K562 (cell line): Measurements from ENCODE around the gene KRTAP10-11. TPM values are rescaled to one million over a fixed set of nuclear protein-coding genes. Genes with fewer than 3 reads are reported as not detected.

ENCODE experiments used
- ATAC-seq: fragments of 200-7000 bp; cut with Tn5 transposase; 3 replicates; pipeline ENCODE4 v1.9.1; 2020; ENCODE audit warnings: moderate library complexity
- BruUV-seq: library from RNA; stranded (reverse); fragments of 400-500 nt; replicated peaks from 2 replicates; lab custom pipeline; 2021; lab: Mats Ljungman, UMichigan
- CTCF ChIA-PET: fragments of 300-600 bp; formaldehyde crosslinking; extraction: SDS; loops from one replicate; lab custom pipeline; 2021; ENCODE audit warnings: low intra/inter-chr PET ratio; lab: Yijun Ruan, JAX
- POLR2A ChIA-PET: fragments of 300-600, 350-650 bp; sonication (Branson Sonifier 250); formaldehyde crosslinking; extraction: SDS; loops from one replicate; lab custom pipeline; 2021; ENCODE audit warnings: antibody characterized with exemption, inconsistent platforms; lab: Yijun Ruan, JAX
- DNase-seq, 4 experiments: peaks; one replicate each; pipeline versions ENCODE4 v3.0.0 to v3.0.0-alpha.2; 2011 to 2018; ENCODE audit warnings: low spot score in 3 of 4, mixed read lengths in 3 of 4; ENCODE audit errors: extremely low read depth in 1 of 4
- FAIRE-seq: peaks from 2 replicates; lab custom pipeline; 2011; peaks lifted over from hg19 to GRCh38; lab: Jason Lieb, UNC
- H2AFZ ChIP-seq: 2 replicates; pipeline ENCODE4 v1.6.0; 2011; ENCODE audit warnings: low read depth, low read length, control low read depth, inconsistent platforms
- H3K27ac ChIP-seq: fragments of 200-600 bp; 3 replicates; pipeline ENCODE4 v1.8.0; 2011; ENCODE audit warnings: low read depth, mild to moderate bottlenecking, control low read depth, inconsistent platforms, low read length, moderate library complexity, mixed read lengths; ENCODE audit errors: extremely low read depth
- H3K27me3 ChIP-seq, 2 experiments: fragments of 300-600 bp in 1 of 2; 2 replicates in 1 of 2; 3 replicates in 1 of 2; pipeline versions ENCODE4 v1.6.0 to v1.8.0; 2011; ENCODE audit warnings: inconsistent platforms in 2 of 2, low read length in 2 of 2, mild to moderate bottlenecking in 1 of 2, mixed read lengths in 1 of 2, moderate library complexity in 1 of 2; ENCODE audit not compliant: control insufficient read depth in 2 of 2, insufficient read depth in 2 of 2
- H3K36me3 ChIP-seq: fragments of 300-600 bp; 3 replicates; pipeline ENCODE4 v1.8.0; 2011; ENCODE audit warnings: mild to moderate bottlenecking, low read length, inconsistent platforms; ENCODE audit not compliant: control insufficient read depth, insufficient read depth
- H3K4me1 ChIP-seq, 2 experiments: fragments of 200-600 bp in 1 of 2; replicated peaks in 1 of 2; 2 replicates in 1 of 2; 3 replicates in 1 of 2; pipeline versions ENCODE4 v1.5.1 to v1.8.0; 2011; ENCODE audit warnings: inconsistent platforms in 2 of 2, low read length in 2 of 2, mild to moderate bottlenecking in 1 of 2, mixed read lengths in 1 of 2, moderate library complexity in 1 of 2; ENCODE audit not compliant: control insufficient read depth in 2 of 2, insufficient read depth in 2 of 2
- H3K4me2 ChIP-seq: 2 replicates; pipeline ENCODE4 v1.6.1; 2011; ENCODE audit warnings: low read length, control low read depth, inconsistent platforms, mixed read lengths; ENCODE audit not compliant: insufficient read depth
- H3K4me3 ChIP-seq: fragments of 200-600 bp; sonication (generic), shearing (Covaris generic); 2 replicates; pipeline ENCODE4 v1.5.1; 2016; ENCODE audit warnings: control low read depth, inconsistent platforms
- H3K79me2 ChIP-seq: fragments of 200-600 bp; 3 replicates; pipeline ENCODE4 v1.8.0; 2011; ENCODE audit warnings: low read length, inconsistent platforms; ENCODE audit not compliant: control insufficient read depth, insufficient read depth
- H3K9ac ChIP-seq, 2 experiments: 2 replicates each; pipeline versions ENCODE4 v1.6.0 to v1.6.1; 2011; ENCODE audit warnings: low read depth in 2 of 2, low read length in 2 of 2, control low read depth in 1 of 2, inconsistent platforms in 1 of 2, mild to moderate bottlenecking in 1 of 2, mixed read lengths in 1 of 2; ENCODE audit not compliant: insufficient read depth in 1 of 2
- H3K9me1 ChIP-seq: one replicate; pipeline ENCODE4 v1.6.0; 2011; ENCODE audit warnings: inconsistent platforms, mild to moderate bottlenecking, low read length, moderate library complexity; ENCODE audit not compliant: control insufficient read depth, insufficient read depth
- H3K9me3 ChIP-seq: replicated peaks from 2 replicates; pipeline ENCODE4 v1.5.1; 2011; ENCODE audit warnings: low read depth, low read length, inconsistent platforms; ENCODE audit not compliant: control insufficient read depth, insufficient read depth
- H4K20me1 ChIP-seq: replicated peaks from 2 replicates; pipeline ENCODE4 v1.6.1; 2011; ENCODE audit warnings: low read length, inconsistent platforms, mixed read lengths; ENCODE audit not compliant: control insufficient read depth, insufficient read depth
- BRD4 ChIP-seq: fragments of 200-600 bp; sonication (generic); IDR thresholded peaks from 2 replicates; pipeline ENCODE4 v1.6.1; 2017; ENCODE audit warnings: inconsistent platforms
- CBFA2T3 ChIP-seq: fragments of 450-650 bp; IDR thresholded peaks from 2 replicates; pipeline ENCODE4 v1.6.1; 2017
- CREB5 ChIP-seq: fragments of 250-450 bp; sonication (Bioruptor Pico); IDR thresholded peaks from 2 replicates; pipeline ENCODE4 v1.5.0; 2020; ENCODE audit warnings: mild to moderate bottlenecking
- CTCF ChIP-seq, 3 experiments: IDR thresholded peaks in 2 of 3; conservative IDR thresholded peaks in 1 of 3; 2 replicates each; pipeline ENCODE4 v1.5.1; 2011 to 2012; ENCODE audit warnings: low read length in 3 of 3, mild to moderate bottlenecking in 3 of 3, control low read depth in 2 of 3, improper control_type of control experiment in 1 of 3, inconsistent platforms in 1 of 3, low read depth in 1 of 3, mixed read lengths in 1 of 3, moderate library complexity in 1 of 3; ENCODE audit not compliant: insufficient read depth in 2 of 3
- DIDO1 ChIP-seq: fragments of 450-650 bp; IDR thresholded peaks from 2 replicates; pipeline ENCODE4 v1.6.1; 2016; ENCODE audit warnings: low read depth, missing biosample characterization, missing genetic modification characterization
- ETV6 ChIP-seq, 3 experiments: fragments of 150-350 bp in 1 of 3; sonication (generic) in 1 of 3; formaldehyde crosslinking in 1 of 3; IDR thresholded peaks; 2 replicates each; pipeline versions ENCODE4 v1.6.1 to v1.8.0; 2014 to 2022; ENCODE audit warnings: borderline replicate concordance in 2 of 3, low read depth in 2 of 3, antibody characterized with exemption in 1 of 3, low read length in 1 of 3, mild to moderate bottlenecking in 1 of 3, missing genetic modification reagents in 1 of 3
- MAFK ChIP-seq: IDR thresholded peaks from 2 replicates; pipeline ENCODE4 v1.6.1; 2011; ENCODE audit warnings: low read length, improper control_type of control experiment
- MYBL2 ChIP-seq, 2 experiments: fragments of 450-650 bp in 1 of 2; sonication (generic) in 1 of 2; formaldehyde crosslinking in 1 of 2; IDR thresholded peaks; 2 replicates each; pipeline versions ENCODE4 v1.6.1 to v1.8.1; 2017 to 2022; ENCODE audit warnings: borderline replicate concordance in 1 of 2, inconsistent platforms in 1 of 2, low read depth in 1 of 2, mild to moderate bottlenecking in 1 of 2, missing genetic modification reagents in 1 of 2, moderate library complexity in 1 of 2
- RBM25 ChIP-seq: fragments of 200-400 bp; formaldehyde crosslinking; IDR thresholded peaks from 2 replicates; pipeline ENCODE4 v1.6.1; 2018; ENCODE audit warnings: low read length, low read depth, moderate library complexity; ENCODE audit not compliant: severe bottlenecking
- ZNF146 ChIP-seq: IDR thresholded peaks from one replicate; pipeline ENCODE4 v1.6.1; 2018; ENCODE audit warnings: missing compliant biosample characterization; ENCODE audit not compliant: unreplicated experiment
- ZNF174 ChIP-seq: fragments of 250-450 bp; sonication (Bioruptor Pico); IDR thresholded peaks from 2 replicates; pipeline ENCODE4 v1.4.0; 2020; ENCODE audit warnings: mild to moderate bottlenecking
- ZNF184 ChIP-seq: sonication (generic); formaldehyde crosslinking; IDR thresholded peaks from 2 replicates; pipeline ENCODE4 v1.5.0; 2020; ENCODE audit warnings: missing genetic modification reagents
- ZSCAN32 ChIP-seq: fragments of 450-650 bp; formaldehyde crosslinking; IDR thresholded peaks from 2 replicates; pipeline ENCODE4 v1.4.0; 2020; ENCODE audit warnings: mild to moderate bottlenecking, moderate library complexity
- WGBS: fragments of 100-300 bp; shearing (Covaris generic); methylation state at CpG from one replicate; pipeline ENCODE4 v1.1.6; 2016; ENCODE audit warnings: low coverage, mixed read lengths; ENCODE audit not compliant: insufficient coverage; ENCODE audit errors: missing lambda C conversion rate; 5-methylcytosine and 5-hydroxymethylcytosine counted together
- in situ Hi-C: fragments of 300-500 bp; cut with MboI; formaldehyde crosslinking; loops from 4 replicates; pipeline ENCODE4 v1.15.0; 2018; ENCODE audit warnings: inconsistent platforms, mixed read lengths
- intact Hi-C: fragments of 100-400 bp; cut with micrococcal nuclease; formaldehyde crosslinking; loops from 2 replicates; pipeline ENCODE4 v1.14.2; 2022
- polyA plus RNA-seq, 8 experiments: library from polyadenylated mRNA; depleted of rRNA in 4 of 8; stranded (reverse) in 5 of 8; unstranded in 3 of 8; fragments of >200 nt; fragmentation: Nextera tagmentation in 2 of 8; fragmentation: Illumina TruSeq in 1 of 8; extraction: Ambion mirVana in 2 of 8; extraction: Trizol in 1 of 8; gene quantifications; 2 replicates each; pipeline versions ENCODE4 v1.2.1 to v1.2.3, GENCODE V29; 2011 to 2014; ENCODE audit warnings: inconsistent platforms in 1 of 8, missing spikeins in 1 of 8
- total RNA-seq, 7 experiments: library from RNA; depleted of rRNA in 6 of 7; stranded (reverse); fragments of >200 nt in 6 of 7; fragmentation: Illumina TruSeq in 2 of 7; extraction: Trizol in 2 of 7; gene quantifications; 2 replicates each; pipeline versions ENCODE4 v1.2.1 to v1.2.3, GENCODE V29; 2011 to 2021; ENCODE audit warnings: low replicate concordance in 1 of 7

Gene KRTAP10-11
- total and polyA plus RNA-seq, 9 of the 15 experiments (the other 6 are each of a cell fraction or from before 2014, with no cell fraction given) = not detected

- peak; percentile 16 for TF ChIP-seq RBM25
- TF ChIP-seq DIDO1 (tag) = no peak
- peak; percentile 36 for TF ChIP-seq ZNF146 (CRISPR knock-in tag)
- FAIRE-seq (peak; percentile 29), ATAC-seq (no peak), DNase-seq (no peak)
- Histone ChIP-seq H3K9me3 (no peaks in the 10 kb centered on the region; the same call in none of the 2 replicates), H3K36me3 (no peaks in the 10 kb centered on the region), H3K9me1 (no peaks in the 10 kb centered on the region), H4K20me1 (no peaks in the 10 kb centered on the region), H3K4me1 (peaks cover 0 to 10% of the 10 kb centered on the region in 2 experiments; a peak in 1 of 5 replicates), H3K4me3 (no peak overlapping the region), H3K4me2 (no peak overlapping the region), H3K27ac (no peak overlapping the region), H3K27me3 (peaks cover 4 to 19% of the 10 kb centered on the region in 2 experiments; a peak in 3 of 5 replicates), H2AFZ (no peak overlapping the region), H3K9ac (no peak overlapping the region), H3K79me2 (no peaks in the 10 kb centered on the region)
- intact Hi-C loops = no loop called here
- WGBS = 3% methylated on average over 4 of the region's 4 CpGs
- ChIA-PET POLR2A (no interaction called here), CTCF (no interaction called here)
- no TSS peak for BruUV-seq
- in situ Hi-C loops = no loop called here
Measured at GRCh38 chr21:44606495-44606894, 39.7 kb upstream of the KRTAP10-11 start.

GRCh38 chr21:44609193-44609592 lies 37.0 kb upstream of the KRTAP10-11 start:
- no peak overlapping the region for H3K4me3 ChIP-seq
- ChIA-PET CTCF (no interaction called here), POLR2A (interaction anchor here (0.9 kb wide), 1 partner anchor 27 kb away, joined by 3 read pairs; no protein-coding TSS in a partner anchor)
- H3K9me3 ChIP-seq = no peaks in the 10 kb centered on the region; the same call in none of the 2 replicates
- in situ Hi-C loops (no loop called here), intact Hi-C loops (no loop called here)
- H3K4me1 ChIP-seq = peaks cover 0 to 5% of the 10 kb centered on the region in 2 experiments; a peak in 1 of 5 replicates
- no peaks in the 10 kb centered on the region for H3K36me3 ChIP-seq
- no peak overlapping the region for H2AFZ ChIP-seq
- no peaks in the 10 kb centered on the region for H3K79me2 ChIP-seq
- H4K20me1 ChIP-seq = no peaks in the 10 kb centered on the region
- peaks cover under 1% of the 10 kb centered on the region for H3K9me1 ChIP-seq
- no peak for FAIRE-seq
- H3K9ac ChIP-seq = no peak overlapping the region
- H3K27ac ChIP-seq = no peak overlapping the region
- H3K27me3 ChIP-seq = peaks cover 3 to 15% of the 10 kb centered on the region in 2 experiments; a peak in 4 of 5 replicates
- DNase-seq = no peak
- ATAC-seq = no peak
- BruUV-seq = no TSS peak
- H3K4me2 ChIP-seq = no peak overlapping the region
- TF ChIP-seq ZSCAN32 (CRISPR knock-in tag) (no peak), ZNF174 (CRISPR knock-in tag) (no peak), CBFA2T3 (no peak), CTCF (IDR thresholded peaks at IDR 0.05 in 2 of 3, conservative IDR thresholded peaks at IDR 0.05 in 1 of 3; ENCODE audit: insufficient read depth in 2 of 3, low read depth in 1 of 3, low read length in 3 of 3) (no peak), BRD4 (no peak), MYBL2 (IDR thresholded peaks at IDR 0.05; ENCODE audit: low read depth) (no peak), MYBL2 (CRISPR knock-in tag; IDR thresholded peaks at IDR 0.05; ENCODE audit: borderline replicate concordance) (no peak), CREB5 (CRISPR knock-in tag) (no peak), ZNF184 (CRISPR knock-in tag) (no peak), ETV6 (IDR thresholded peaks at IDR 0.05; ENCODE audit: borderline replicate concordance in 1 of 2, low read depth in 2 of 2, low read length in 1 of 2) (no peak), ETV6 (CRISPR knock-in tag; IDR thresholded peaks at IDR 0.05; ENCODE audit: borderline replicate concordance) (no peak), MAFK (no peak)
